K562 (cell line): ENCODE results near the gene TSHZ1. TPM values are rescaled to one million over a fixed set of nuclear protein-coding genes. Genes with fewer than 3 reads are reported as not detected.

Experiments used
- ATAC-seq: fragments of 200-7000 bp; cut with Tn5 transposase; 3 replicates; pipeline ENCODE4 v1.9.1; 2020; ENCODE audit warnings: moderate library complexity
- BruUV-seq: library from RNA; stranded (reverse); fragments of 400-500 nt; replicated peaks from 2 replicates; lab custom pipeline; 2021; lab: Mats Ljungman, UMichigan
- CTCF ChIA-PET: fragments of 300-600 bp; formaldehyde crosslinking; extraction: SDS; loops from one replicate; lab custom pipeline; 2021; ENCODE audit warnings: low intra/inter-chr PET ratio; lab: Yijun Ruan, JAX
- POLR2A ChIA-PET: fragments of 300-600, 350-650 bp; sonication (Branson Sonifier 250); formaldehyde crosslinking; extraction: SDS; loops from one replicate; lab custom pipeline; 2021; ENCODE audit warnings: antibody characterized with exemption, inconsistent platforms; lab: Yijun Ruan, JAX
- DNase-seq, 4 experiments: peaks; one replicate each; pipeline versions ENCODE4 v3.0.0 to v3.0.0-alpha.2; 2011 to 2018; ENCODE audit warnings: low spot score in 3 of 4, mixed read lengths in 3 of 4; ENCODE audit errors: extremely low read depth in 1 of 4
- FAIRE-seq: peaks from 2 replicates; lab custom pipeline; 2011; peaks lifted over from hg19 to GRCh38; lab: Jason Lieb, UNC
- H2AFZ ChIP-seq: 2 replicates; pipeline ENCODE4 v1.6.0; 2011; ENCODE audit warnings: low read depth, low read length, control low read depth, inconsistent platforms
- H3K27ac ChIP-seq: fragments of 200-600 bp; 3 replicates; pipeline ENCODE4 v1.8.0; 2011; ENCODE audit warnings: low read depth, mild to moderate bottlenecking, control low read depth, inconsistent platforms, low read length, moderate library complexity, mixed read lengths; ENCODE audit errors: extremely low read depth
- H3K27me3 ChIP-seq, 2 experiments: fragments of 300-600 bp in 1 of 2; 2 replicates in 1 of 2; 3 replicates in 1 of 2; pipeline versions ENCODE4 v1.6.0 to v1.8.0; 2011; ENCODE audit warnings: inconsistent platforms in 2 of 2, low read length in 2 of 2, mild to moderate bottlenecking in 1 of 2, mixed read lengths in 1 of 2, moderate library complexity in 1 of 2; ENCODE audit not compliant: control insufficient read depth in 2 of 2, insufficient read depth in 2 of 2
- H3K36me3 ChIP-seq: fragments of 300-600 bp; 3 replicates; pipeline ENCODE4 v1.8.0; 2011; ENCODE audit warnings: mild to moderate bottlenecking, low read length, inconsistent platforms; ENCODE audit not compliant: control insufficient read depth, insufficient read depth
- H3K4me1 ChIP-seq, 2 experiments: fragments of 200-600 bp in 1 of 2; replicated peaks in 1 of 2; 2 replicates in 1 of 2; 3 replicates in 1 of 2; pipeline versions ENCODE4 v1.5.1 to v1.8.0; 2011; ENCODE audit warnings: inconsistent platforms in 2 of 2, low read length in 2 of 2, mild to moderate bottlenecking in 1 of 2, mixed read lengths in 1 of 2, moderate library complexity in 1 of 2; ENCODE audit not compliant: control insufficient read depth in 2 of 2, insufficient read depth in 2 of 2
- H3K4me2 ChIP-seq: 2 replicates; pipeline ENCODE4 v1.6.1; 2011; ENCODE audit warnings: low read length, control low read depth, inconsistent platforms, mixed read lengths; ENCODE audit not compliant: insufficient read depth
- H3K4me3 ChIP-seq: fragments of 200-600 bp; sonication (generic), shearing (Covaris generic); 2 replicates; pipeline ENCODE4 v1.5.1; 2016; ENCODE audit warnings: control low read depth, inconsistent platforms
- H3K79me2 ChIP-seq: fragments of 200-600 bp; 3 replicates; pipeline ENCODE4 v1.8.0; 2011; ENCODE audit warnings: low read length, inconsistent platforms; ENCODE audit not compliant: control insufficient read depth, insufficient read depth
- H3K9ac ChIP-seq, 2 experiments: 2 replicates each; pipeline versions ENCODE4 v1.6.0 to v1.6.1; 2011; ENCODE audit warnings: low read depth in 2 of 2, low read length in 2 of 2, control low read depth in 1 of 2, inconsistent platforms in 1 of 2, mild to moderate bottlenecking in 1 of 2, mixed read lengths in 1 of 2; ENCODE audit not compliant: insufficient read depth in 1 of 2
- H3K9me1 ChIP-seq: one replicate; pipeline ENCODE4 v1.6.0; 2011; ENCODE audit warnings: inconsistent platforms, mild to moderate bottlenecking, low read length, moderate library complexity; ENCODE audit not compliant: control insufficient read depth, insufficient read depth
- H3K9me3 ChIP-seq: replicated peaks from 2 replicates; pipeline ENCODE4 v1.5.1; 2011; ENCODE audit warnings: low read depth, low read length, inconsistent platforms; ENCODE audit not compliant: control insufficient read depth, insufficient read depth
- H4K20me1 ChIP-seq: replicated peaks from 2 replicates; pipeline ENCODE4 v1.6.1; 2011; ENCODE audit warnings: low read length, inconsistent platforms, mixed read lengths; ENCODE audit not compliant: control insufficient read depth, insufficient read depth
- HMG20B ChIP-seq: fragments of 250-450 bp; sonication (Bioruptor Pico); IDR thresholded peaks from 2 replicates; pipeline ENCODE4 v1.5.0; 2021; ENCODE audit warnings: mild to moderate bottlenecking
- PCBP2 ChIP-seq: fragments of 200-400 bp; formaldehyde crosslinking; IDR thresholded peaks from 2 replicates; pipeline ENCODE4 v1.6.1; 2018; ENCODE audit warnings: low read length, low read depth, mild to moderate bottlenecking, moderate library complexity; ENCODE audit not compliant: poor library complexity, severe bottlenecking
- PHF21A ChIP-seq: fragments of 450-650 bp; IDR thresholded peaks from 2 replicates; pipeline ENCODE4 v1.6.1; 2017; ENCODE audit warnings: low read depth, borderline replicate concordance
- RNF2 ChIP-seq: sonication (generic); IDR thresholded peaks from 2 replicates; pipeline ENCODE4 v1.6.1; 2016
- SIN3B ChIP-seq: fragments of 450-650 bp; IDR thresholded peaks from 2 replicates; pipeline ENCODE4 v1.6.1; 2017; ENCODE audit warnings: low read depth, mild to moderate bottlenecking, moderate library complexity
- SMARCA4 ChIP-seq: fragments of 450-650 bp; IDR thresholded peaks from 2 replicates; pipeline ENCODE4 v1.6.1; 2016
- ZNF134 ChIP-seq: fragments of 250-450 bp; sonication (Bioruptor Pico); conservative IDR thresholded peaks from 2 replicates; pipeline ENCODE4 v1.4.0; 2020
- WGBS: fragments of 100-300 bp; shearing (Covaris generic); methylation state at CpG from one replicate; pipeline ENCODE4 v1.1.6; 2016; ENCODE audit warnings: low coverage, mixed read lengths; ENCODE audit not compliant: insufficient coverage; ENCODE audit errors: missing lambda C conversion rate; 5-methylcytosine and 5-hydroxymethylcytosine counted together
- in situ Hi-C: fragments of 300-500 bp; cut with MboI; formaldehyde crosslinking; loops from 4 replicates; pipeline ENCODE4 v1.15.0; 2018; ENCODE audit warnings: inconsistent platforms, mixed read lengths
- intact Hi-C: fragments of 100-400 bp; cut with micrococcal nuclease; formaldehyde crosslinking; loops from 2 replicates; pipeline ENCODE4 v1.14.2; 2022
- polyA plus RNA-seq, 8 experiments: library from polyadenylated mRNA; depleted of rRNA in 4 of 8; stranded (reverse) in 5 of 8; unstranded in 3 of 8; fragments of >200 nt; fragmentation: Nextera tagmentation in 2 of 8; fragmentation: Illumina TruSeq in 1 of 8; extraction: Ambion mirVana in 2 of 8; extraction: Trizol in 1 of 8; gene quantifications; 2 replicates each; pipeline versions ENCODE4 v1.2.1 to v1.2.3, GENCODE V29; 2011 to 2014; ENCODE audit warnings: inconsistent platforms in 1 of 8, missing spikeins in 1 of 8
- total RNA-seq, 7 experiments: library from RNA; depleted of rRNA in 6 of 7; stranded (reverse); fragments of >200 nt in 6 of 7; fragmentation: Illumina TruSeq in 2 of 7; extraction: Trizol in 2 of 7; gene quantifications; 2 replicates each; pipeline versions ENCODE4 v1.2.1 to v1.2.3, GENCODE V29; 2011 to 2021; ENCODE audit warnings: low replicate concordance in 1 of 7
- TF ChIP-seq, protein P1 (sequence below): fragments of 450-650 bp; IDR thresholded peaks from one replicate; pipeline ENCODE4 v1.6.1; 2018; ENCODE audit warnings: mild to moderate bottlenecking, moderate library complexity; ENCODE audit not compliant: partially characterized antibody

Gene TSHZ1
- total and polyA plus RNA-seq, 9 of the 15 experiments (the other 6 are each of a cell fraction or from before 2014, with no cell fraction given): 1.1 to 7.2 (median 2.7) TPM

DNA sequence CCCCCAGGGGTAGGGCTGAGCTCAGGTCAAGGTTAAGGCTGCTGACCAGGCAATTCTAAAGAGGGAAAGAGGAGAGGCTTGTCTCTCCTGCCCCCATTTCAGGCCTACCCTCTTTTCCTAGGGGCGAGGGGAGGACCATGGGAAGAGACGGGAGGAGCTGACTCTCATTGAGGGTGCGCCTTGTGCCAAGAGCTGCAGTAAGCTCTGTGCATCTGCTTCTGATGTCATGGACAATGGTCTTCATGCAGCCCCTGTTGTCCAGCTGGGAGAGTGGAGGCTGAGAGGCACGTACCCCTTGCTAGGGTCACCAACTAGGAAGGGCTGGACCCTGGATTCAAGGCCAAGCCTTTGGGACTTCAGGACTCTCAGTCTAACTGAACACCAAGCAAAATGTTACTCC lies 46.9 kb upstream of the TSHZ1 start:
- intact Hi-C loops (loop anchor here (10.0 kb wide), 1 partner anchor 311 kb away; no protein-coding TSS in a partner anchor), in situ Hi-C loops (no loop called here)
- FAIRE-seq (no peak), ATAC-seq (no peak), DNase-seq (no peak)
- Histone ChIP-seq H3K27ac (no peak overlapping the region), H3K4me3 (no peak overlapping the region), H4K20me1 (no peaks in the 10 kb centered on the region), H3K9me3 (no peaks in the 10 kb centered on the region), H3K9me1 (no peaks in the 10 kb centered on the region), H3K79me2 (no peaks in the 10 kb centered on the region), H2AFZ (no peak overlapping the region), H3K27me3 (peaks cover 16 to 56% of the 10 kb centered on the region in 2 experiments; a peak in 4 of 5 replicates), H3K9ac (no peak overlapping the region), H3K4me2 (no peak overlapping the region), H3K36me3 (no peaks in the 10 kb centered on the region), H3K4me1 (peaks cover 0 to 9% of the 10 kb centered on the region in 2 experiments; a peak in 1 of 5 replicates)
- ChIA-PET POLR2A (no interaction called here), CTCF (no interaction called here)
- BruUV-seq: no TSS peak
- 0% methylated on average over 2 of the region's 4 CpGs for WGBS
- no peak for TF ChIP-seq HMG20B
- TF ChIP-seq, protein P1, sequence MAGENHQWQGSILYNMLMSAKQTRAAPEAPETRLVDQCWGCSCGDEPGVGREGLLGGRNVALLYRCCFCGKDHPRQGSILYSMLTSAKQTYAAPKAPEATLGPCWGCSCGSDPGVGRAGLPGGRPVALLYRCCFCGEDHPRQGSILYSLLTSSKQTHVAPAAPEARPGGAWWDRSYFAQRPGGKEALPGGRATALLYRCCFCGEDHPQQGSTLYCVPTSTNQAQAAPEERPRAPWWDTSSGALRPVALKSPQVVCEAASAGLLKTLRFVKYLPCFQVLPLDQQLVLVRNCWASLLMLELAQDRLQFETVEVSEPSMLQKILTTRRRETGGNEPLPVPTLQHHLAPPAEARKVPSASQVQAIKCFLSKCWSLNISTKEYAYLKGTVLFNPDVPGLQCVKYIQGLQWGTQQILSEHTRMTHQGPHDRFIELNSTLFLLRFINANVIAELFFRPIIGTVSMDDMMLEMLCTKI: no peak
- TF ChIP-seq SMARCA4: no peak
- no peak for TF ChIP-seq RNF2

DNA sequence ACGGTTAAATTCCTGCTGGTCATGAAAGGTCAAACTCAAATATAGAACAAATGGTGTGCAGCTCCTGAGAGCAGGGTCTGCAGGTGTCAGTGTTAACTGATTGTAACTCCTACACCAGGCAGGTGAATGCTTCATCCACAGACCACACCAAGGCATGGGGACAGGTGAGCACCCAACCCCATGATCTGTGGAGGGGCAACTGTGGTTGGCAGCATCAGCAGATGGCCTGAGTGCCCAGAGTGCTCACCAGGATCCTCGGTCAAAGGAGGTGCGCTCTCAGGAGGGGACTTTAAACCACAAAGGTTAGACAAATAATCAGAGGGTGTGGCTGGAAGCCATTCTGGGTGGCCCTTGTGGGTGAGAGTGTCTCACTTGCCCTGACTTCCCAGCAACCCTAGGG lies 46.1 kb upstream of the TSHZ1 start:
- BruUV-seq: no TSS peak
- H3K9me3 ChIP-seq: no peaks in the 10 kb centered on the region
- H3K79me2 ChIP-seq: no peaks in the 10 kb centered on the region
- no peaks in the 10 kb centered on the region for H3K9me1 ChIP-seq
- ChIA-PET POLR2A (no interaction called here), CTCF (no interaction called here)
- ATAC-seq: no peak
- DNase-seq: no peak
- H3K27me3 ChIP-seq: peaks cover 14 to 52% of the 10 kb centered on the region in 2 experiments; a peak in 4 of 5 replicates
- WGBS: 0% methylated on average over 1 of the region's 3 CpGs
- H3K36me3 ChIP-seq: no peaks in the 10 kb centered on the region
- H3K4me2 ChIP-seq: no peak overlapping the region
- TF ChIP-seq PHF21A (no peak), PCBP2 (no peak), ZNF134 (CRISPR knock-in tag) (no peak), SIN3B (no peak)
- in situ Hi-C loops: no loop called here
- no peak overlapping the region for H3K4me3 ChIP-seq
- no peaks in the 10 kb centered on the region for H4K20me1 ChIP-seq
- H3K9ac ChIP-seq: no peak overlapping the region
- no peak overlapping the region for H2AFZ ChIP-seq
- no peak overlapping the region for H3K27ac ChIP-seq
- intact Hi-C loops: loop anchor here (10.0 kb wide), 1 partner anchor 310 kb away; no protein-coding TSS in a partner anchor
- H3K4me1 ChIP-seq: peaks cover 0 to 5% of the 10 kb centered on the region in 2 experiments; a peak in 1 of 5 replicates
- FAIRE-seq: no peak
